Common myeloid progenitor, CD34-positive (primary cell): ENCODE measurements around the gene GRIP2.

ENCODE experiments used
- CTCF ChIA-PET: fragments of 350-600 bp; sonication (Branson Sonifier 250); formaldehyde crosslinking; loops from one replicate; lab custom pipeline; 2021; ENCODE audit warnings: antibody characterized with exemption; lab: Charles Lee
- POLR2A ChIA-PET: fragments of 350-600 bp; sonication (Branson Sonifier 250); formaldehyde crosslinking; loops from one replicate; lab custom pipeline; 2021; ENCODE audit warnings: antibody characterized with exemption; lab: Charles Lee
- DNase-seq, 3 donors: peaks; one replicate each; pipeline versions ENCODE4 v3.0.0 to v3.0.0-alpha.2; 2013
- H3K27ac ChIP-seq, 2 experiments: 1 replicate in 1 of 2; 2 replicates in 1 of 2; pipeline ENCODE4 v1.7.0; 2013; ENCODE audit warnings: inconsistent platforms in 2 of 2, low read length in 2 of 2, mild to moderate bottlenecking in 2 of 2, low read depth in 1 of 2, moderate library complexity in 1 of 2; ENCODE audit not compliant: severe bottlenecking in 2 of 2, insufficient read depth in 1 of 2, poor library complexity in 1 of 2
- H3K27me3 ChIP-seq, 5 experiments: replicated peaks in 2 of 5; 1 replicate in 3 of 5; 2 replicates in 2 of 5; pipeline versions ENCODE4 v1.6.1 to v1.7.0; 2013; ENCODE audit warnings: low read length in 4 of 5, mild to moderate bottlenecking in 2 of 5, moderate library complexity in 2 of 5, inconsistent platforms in 1 of 5; ENCODE audit not compliant: insufficient read depth in 5 of 5, control insufficient read depth in 4 of 5
- H3K36me3 ChIP-seq, 4 experiments: 1 replicate in 2 of 4; 2 replicates in 2 of 4; pipeline versions ENCODE4 v1.6.1 to v1.7.0; 2013; ENCODE audit warnings: low read length in 3 of 4, control low read depth in 1 of 4, mild to moderate bottlenecking in 1 of 4; ENCODE audit not compliant: control insufficient read depth in 4 of 4, insufficient read depth in 4 of 4
- H3K4me1 ChIP-seq, 4 experiments: 1 replicate in 3 of 4; 2 replicates in 1 of 4; pipeline versions ENCODE4 v1.6.1 to v1.7.1; 2013; ENCODE audit warnings: low read length in 3 of 4, mild to moderate bottlenecking in 3 of 4, control low read depth in 1 of 4, inconsistent platforms in 1 of 4, moderate library complexity in 1 of 4; ENCODE audit not compliant: control insufficient read depth in 4 of 4, insufficient read depth in 4 of 4; ENCODE audit errors: control extremely low read depth in 1 of 4
- H3K4me3 ChIP-seq, 7 experiments: 1 replicate in 4 of 7; 2 replicates in 3 of 7; pipeline versions ENCODE4 v1.5.1 to v1.7.0; 2013; ENCODE audit warnings: mild to moderate bottlenecking in 7 of 7, low read length in 6 of 7, moderate library complexity in 6 of 7, inconsistent platforms in 2 of 7, low read depth in 2 of 7, control low read depth in 1 of 7; ENCODE audit not compliant: insufficient read depth in 4 of 7, control insufficient read depth in 1 of 7; ENCODE audit errors: extremely low read depth in 1 of 7
- H3K9me3 ChIP-seq, 5 experiments: 1 replicate in 4 of 5; 2 replicates in 1 of 5; pipeline versions ENCODE4 v1.6.1 to v1.7.1; 2013; ENCODE audit warnings: low read length in 4 of 5, mild to moderate bottlenecking in 2 of 5, inconsistent platforms in 1 of 5, low read depth in 1 of 5, moderate library complexity in 1 of 5; ENCODE audit not compliant: control insufficient read depth in 4 of 5, insufficient read depth in 2 of 5; ENCODE audit errors: control extremely low read depth in 1 of 5
- WGBS: methylation state at CpG from one replicate; pipeline ENCODE4 v1.1.5; 2013; ENCODE audit not compliant: insufficient coverage; 5-methylcytosine and 5-hydroxymethylcytosine counted together

The GRIP2 gene

GRCh38 chr3:14445773-14446172, 94.4 kb downstream of the GRIP2 start:
- no peaks in the 10 kb centered on the region for H3K9me3 ChIP-seq
- H3K4me1 ChIP-seq = peaks cover 0 to 19% (median 11%) of the 10 kb centered on the region in 4 experiments
- peaks cover 8 to 71% (median 53%) of the 10 kb centered on the region in 4 experiments for H3K36me3 ChIP-seq
- ChIA-PET POLR2A (no interaction called here), CTCF (interaction anchor here (1.1 to 3.1 kb wide), 3 partner anchors 9 to 242 kb away, joined by 3 to 13 read pairs (median 6); no protein-coding TSS in a partner anchor)
- WGBS = 93% methylated on average over 4 of the region's 4 CpGs
- H3K27me3 ChIP-seq = no peaks in the 10 kb centered on the region
- no peak for DNase-seq
- no peak overlapping the region for H3K4me3 ChIP-seq
- H3K27ac ChIP-seq = no peak overlapping the region

GRCh38 chr3:14444380-14444779, 95.8 kb downstream of the GRIP2 start:
- Histone ChIP-seq H3K36me3 (peaks cover 8 to 60% (median 44%) of the 10 kb centered on the region in 4 experiments), H3K9me3 (no peaks in the 10 kb centered on the region), H3K4me3 (no peak overlapping the region), H3K4me1 (peaks cover under 1 to 33% (median 25%) of the 10 kb centered on the region in 4 experiments), H3K27ac (no peak overlapping the region), H3K27me3 (no peaks in the 10 kb centered on the region)
- ChIA-PET POLR2A (no interaction called here), CTCF (interaction anchor here (1.3 kb wide), 1 partner anchor 182 kb away, joined by 4 read pairs; no protein-coding TSS in a partner anchor)
- WGBS = 100% methylated on average over 2 of the region's 6 CpGs
- no peak for DNase-seq

GRCh38 chr3:14441920-14442300, 98.2 kb downstream of the GRIP2 start:
- no peak overlapping the region for H3K4me3 ChIP-seq
- H3K9me3 ChIP-seq = no peaks in the 10 kb centered on the region
- peaks cover 13 to 48% (median 40%) of the 10 kb centered on the region in 4 experiments for H3K4me1 ChIP-seq
- H3K36me3 ChIP-seq = peaks cover 3 to 36% (median 22%) of the 10 kb centered on the region in 4 experiments
- H3K27me3 ChIP-seq = no peaks in the 10 kb centered on the region
- no peak overlapping the region for H3K27ac ChIP-seq
- POLR2A ChIA-PET = no interaction called here
- DNase-seq = no peak
- WGBS = 95% methylated on average over 6 of the region's 6 CpGs
- CTCF ChIA-PET = interaction anchor here (0.7 to 5.0 kb wide), 10 partner anchors 8 to 240 kb away, joined by 3 to 39 read pairs (median 7); no protein-coding TSS in a partner anchor

- POLR2A ChIA-PET = no interaction called here
- Histone ChIP-seq H3K27ac (no peak overlapping the region), H3K27me3 (no peaks in the 10 kb centered on the region), H3K36me3 (peaks cover 3 to 30% (median 18%) of the 10 kb centered on the region in 4 experiments), H3K4me3 (peak overlapping the region in 2 of 7 experiments; percentile 13 to 40), H3K9me3 (no peaks in the 10 kb centered on the region), H3K4me1 (peaks cover 13 to 54% (median 43%) of the 10 kb centered on the region in 4 experiments)
- CTCF ChIA-PET = interaction anchor here (0.7 to 5.0 kb wide), 10 partner anchors 8 to 240 kb away, joined by 3 to 39 read pairs (median 7); no protein-coding TSS in a partner anchor
- 29% methylated on average over 16 of the region's 18 CpGs for WGBS
- DNase-seq = peak in 1 of 3 donors; percentile 37
These were observed 98.8 kb downstream of the GRIP2 start for GRCh38 chr3:14441240-14441919.

GRCh38 chr3:14440531-14441239, 99.5 kb downstream of the GRIP2 start:
- H3K27ac ChIP-seq = no peak overlapping the region
- WGBS = 85% methylated on average over 10 of the region's 11 CpGs

GRCh38 chr3:14440168-14440518, 100.0 kb downstream of the GRIP2 start:
- Histone ChIP-seq H3K27ac (no peak overlapping the region), H3K27me3 (no peaks in the 10 kb centered on the region), H3K9me3 (no peaks in the 10 kb centered on the region), H3K36me3 (peaks cover 0 to 25% (median 8%) of the 10 kb centered on the region in 4 experiments), H3K4me3 (no peak overlapping the region), H3K4me1 (peaks cover 13 to 64% (median 51%) of the 10 kb centered on the region in 4 experiments)
- ChIA-PET CTCF (interaction anchor here (1.6 to 5.0 kb wide), 7 partner anchors 9 to 40 kb away, joined by 5 to 39 read pairs (median 18); partner anchors contain the start of gene SLC6A6), POLR2A (interaction anchor here (0.9 kb wide), 1 partner anchor 37 kb away, joined by 3 read pairs; the partner anchor contains the start of gene SLC6A6)
- 45% methylated on average over 3 of the region's 3 CpGs for WGBS
- peak in 2 of 3 donors; percentile 62 to 72 for DNase-seq

More at GRCh38 chr3:14440531-14441239, 99.5 kb downstream of the GRIP2 start:
- Histone ChIP-seq H3K4me1 (peaks cover 13 to 59% (median 46%) of the 10 kb centered on the region in 4 experiments), H3K9me3 (no peaks in the 10 kb centered on the region), H3K4me3 (peak overlapping the region in 1 of 7 experiments; percentile 13), H3K27me3 (no peaks in the 10 kb centered on the region), H3K36me3 (peaks cover under 1 to 25% (median 12%) of the 10 kb centered on the region in 4 experiments)
- ChIA-PET POLR2A (interaction anchor here (0.9 kb wide), 1 partner anchor 38 kb away, joined by 3 read pairs; the partner anchor contains the start of gene SLC6A6), CTCF (interaction anchor here (0.8 to 5.0 kb wide), 9 partner anchors 10 to 41 kb away, joined by 3 to 39 read pairs (median 9); partner anchors contain the start of gene SLC6A6)
- DNase-seq = peak in 2 of 3 donors; percentile 83 to 84
